Measurements from ENCODE around the gene KRTAP4-4.

DNA sequence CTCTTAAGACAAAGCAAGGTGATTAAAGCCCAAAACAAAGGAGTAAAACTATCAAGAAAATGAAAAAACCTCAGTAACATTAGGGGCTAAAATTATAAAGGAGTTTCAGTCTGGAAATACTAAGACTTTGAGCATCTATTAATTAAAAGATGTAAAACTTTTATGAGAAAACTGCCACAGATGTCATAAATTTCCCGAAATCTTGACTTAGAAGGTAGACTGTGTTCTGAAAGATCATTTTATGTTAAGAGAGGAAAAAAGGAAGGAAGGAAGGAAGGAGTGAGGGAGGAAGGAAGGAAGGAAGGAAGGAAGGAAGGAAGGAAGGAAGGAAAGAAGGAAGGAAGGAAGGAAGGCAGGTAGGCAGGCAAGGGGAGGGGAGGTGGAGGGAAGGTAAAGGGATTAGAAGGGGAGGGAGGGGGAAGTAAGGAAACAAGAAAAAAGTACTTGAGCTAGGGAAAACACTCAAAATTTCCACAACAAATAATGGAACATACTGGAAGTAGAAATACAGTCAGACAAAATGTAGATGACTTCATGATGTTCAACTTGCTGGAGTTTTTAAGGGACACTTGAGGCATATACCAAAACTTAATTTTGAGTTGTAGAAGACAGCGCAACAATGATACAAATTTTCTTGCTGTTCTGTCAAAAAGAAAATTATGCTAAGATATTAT, 12.9 kb downstream of the KRTAP4-4 start:
- TF ChIP-seq, protein P1, sequence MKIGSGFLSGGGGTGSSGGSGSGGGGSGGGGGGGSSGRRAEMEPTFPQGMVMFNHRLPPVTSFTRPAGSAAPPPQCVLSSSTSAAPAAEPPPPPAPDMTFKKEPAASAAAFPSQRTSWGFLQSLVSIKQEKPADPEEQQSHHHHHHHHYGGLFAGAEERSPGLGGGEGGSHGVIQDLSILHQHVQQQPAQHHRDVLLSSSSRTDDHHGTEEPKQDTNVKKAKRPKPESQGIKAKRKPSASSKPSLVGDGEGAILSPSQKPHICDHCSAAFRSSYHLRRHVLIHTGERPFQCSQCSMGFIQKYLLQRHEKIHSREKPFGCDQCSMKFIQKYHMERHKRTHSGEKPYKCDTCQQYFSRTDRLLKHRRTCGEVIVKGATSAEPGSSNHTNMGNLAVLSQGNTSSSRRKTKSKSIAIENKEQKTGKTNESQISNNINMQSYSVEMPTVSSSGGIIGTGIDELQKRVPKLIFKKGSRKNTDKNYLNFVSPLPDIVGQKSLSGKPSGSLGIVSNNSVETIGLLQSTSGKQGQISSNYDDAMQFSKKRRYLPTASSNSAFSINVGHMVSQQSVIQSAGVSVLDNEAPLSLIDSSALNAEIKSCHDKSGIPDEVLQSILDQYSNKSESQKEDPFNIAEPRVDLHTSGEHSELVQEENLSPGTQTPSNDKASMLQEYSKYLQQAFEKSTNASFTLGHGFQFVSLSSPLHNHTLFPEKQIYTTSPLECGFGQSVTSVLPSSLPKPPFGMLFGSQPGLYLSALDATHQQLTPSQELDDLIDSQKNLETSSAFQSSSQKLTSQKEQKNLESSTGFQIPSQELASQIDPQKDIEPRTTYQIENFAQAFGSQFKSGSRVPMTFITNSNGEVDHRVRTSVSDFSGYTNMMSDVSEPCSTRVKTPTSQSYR (CRISPR knock-in tag; IDR thresholded peaks at IDR 0.05) = no peak
- TF ChIP-seq, protein P2, sequence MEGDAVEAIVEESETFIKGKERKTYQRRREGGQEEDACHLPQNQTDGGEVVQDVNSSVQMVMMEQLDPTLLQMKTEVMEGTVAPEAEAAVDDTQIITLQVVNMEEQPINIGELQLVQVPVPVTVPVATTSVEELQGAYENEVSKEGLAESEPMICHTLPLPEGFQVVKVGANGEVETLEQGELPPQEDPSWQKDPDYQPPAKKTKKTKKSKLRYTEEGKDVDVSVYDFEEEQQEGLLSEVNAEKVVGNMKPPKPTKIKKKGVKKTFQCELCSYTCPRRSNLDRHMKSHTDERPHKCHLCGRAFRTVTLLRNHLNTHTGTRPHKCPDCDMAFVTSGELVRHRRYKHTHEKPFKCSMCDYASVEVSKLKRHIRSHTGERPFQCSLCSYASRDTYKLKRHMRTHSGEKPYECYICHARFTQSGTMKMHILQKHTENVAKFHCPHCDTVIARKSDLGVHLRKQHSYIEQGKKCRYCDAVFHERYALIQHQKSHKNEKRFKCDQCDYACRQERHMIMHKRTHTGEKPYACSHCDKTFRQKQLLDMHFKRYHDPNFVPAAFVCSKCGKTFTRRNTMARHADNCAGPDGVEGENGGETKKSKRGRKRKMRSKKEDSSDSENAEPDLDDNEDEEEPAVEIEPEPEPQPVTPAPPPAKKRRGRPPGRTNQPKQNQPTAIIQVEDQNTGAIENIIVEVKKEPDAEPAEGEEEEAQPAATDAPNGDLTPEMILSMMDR (IDR thresholded peaks at IDR 0.05) = no peak
